Measurements from ENCODE around the gene PDSS1. TPM values are rescaled to one million over a fixed set of nuclear protein-coding genes. Genes with fewer than 3 reads are reported as not detected.

Gene PDSS1
- total and polyA plus RNA-seq, 10 donors: 2.9 to 8.4 (median 7.3) TPM

DNA sequence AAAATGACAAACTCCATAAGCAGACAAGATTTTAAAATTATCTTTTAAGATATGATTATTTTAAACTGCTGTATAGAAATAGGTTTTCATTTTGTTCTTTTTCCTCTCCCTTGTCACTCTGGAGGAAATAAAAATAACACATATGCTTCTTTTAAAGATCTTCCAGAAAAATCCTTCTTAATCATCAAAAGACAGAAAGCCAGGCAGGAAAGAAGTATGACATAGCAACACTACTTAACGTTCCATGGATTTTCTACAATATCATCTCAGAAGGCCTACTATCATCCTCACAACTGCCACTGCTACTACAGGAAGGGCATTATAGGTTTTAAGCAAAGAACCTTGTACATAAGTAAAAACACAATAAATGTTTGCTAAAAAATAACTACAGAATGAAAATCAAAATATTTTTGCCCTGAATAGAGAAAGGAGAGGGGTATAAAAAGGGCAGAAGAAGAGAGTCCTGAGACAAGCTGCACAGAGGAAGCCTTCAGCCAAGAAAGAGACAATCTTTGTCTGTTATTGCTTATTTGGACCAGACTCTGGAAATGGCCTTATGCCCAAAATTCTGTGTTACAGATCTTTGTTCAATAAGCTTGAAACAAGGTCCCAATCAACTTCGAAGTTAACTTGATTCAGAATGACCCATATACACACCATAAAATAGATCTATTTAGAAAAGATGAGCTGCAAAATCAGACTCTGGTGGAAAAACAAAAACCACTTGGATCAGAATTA lies 95.4 kb downstream of the PDSS1 start:
- Histone ChIP-seq H3K27ac (peak overlapping the region in 2 of 8 donors; percentile 16 to 26), H3K36me3 (peaks cover 0 to 13% (median 2%) of the 10 kb centered on the region in 6 donors), H3K4me3 (no peak overlapping the region), H3K27me3 (replicated peaks in 1 of 7) (no peaks in the 10 kb centered on the region), H3K9me3 (peaks cover 0 to 26% (median 14%) of the 10 kb centered on the region in 8 donors), H3K4me1 (peaks cover 0 to 82% (median 20%) of the 10 kb centered on the region in 6 donors)
- DNase-seq: no peak
- 52 to 59% (median 56%) methylated on average over 2 of the region's 2 CpGs for WGBS, 5 donors
- intact Hi-C loops (cut with DNase I; ENCODE audit: low total_unique reads): no loop called here
- TF ChIP-seq POLR2A (IDR thresholded peaks at IDR 0.05) (no peak), POLR2AphosphoS5 (IDR thresholded peaks at IDR 0.05) (no peak)
- TF ChIP-seq, protein P1, sequence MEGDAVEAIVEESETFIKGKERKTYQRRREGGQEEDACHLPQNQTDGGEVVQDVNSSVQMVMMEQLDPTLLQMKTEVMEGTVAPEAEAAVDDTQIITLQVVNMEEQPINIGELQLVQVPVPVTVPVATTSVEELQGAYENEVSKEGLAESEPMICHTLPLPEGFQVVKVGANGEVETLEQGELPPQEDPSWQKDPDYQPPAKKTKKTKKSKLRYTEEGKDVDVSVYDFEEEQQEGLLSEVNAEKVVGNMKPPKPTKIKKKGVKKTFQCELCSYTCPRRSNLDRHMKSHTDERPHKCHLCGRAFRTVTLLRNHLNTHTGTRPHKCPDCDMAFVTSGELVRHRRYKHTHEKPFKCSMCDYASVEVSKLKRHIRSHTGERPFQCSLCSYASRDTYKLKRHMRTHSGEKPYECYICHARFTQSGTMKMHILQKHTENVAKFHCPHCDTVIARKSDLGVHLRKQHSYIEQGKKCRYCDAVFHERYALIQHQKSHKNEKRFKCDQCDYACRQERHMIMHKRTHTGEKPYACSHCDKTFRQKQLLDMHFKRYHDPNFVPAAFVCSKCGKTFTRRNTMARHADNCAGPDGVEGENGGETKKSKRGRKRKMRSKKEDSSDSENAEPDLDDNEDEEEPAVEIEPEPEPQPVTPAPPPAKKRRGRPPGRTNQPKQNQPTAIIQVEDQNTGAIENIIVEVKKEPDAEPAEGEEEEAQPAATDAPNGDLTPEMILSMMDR (IDR thresholded peaks at IDR 0.05 in 8 of 11, conservative IDR thresholded peaks at IDR 0.05 in 3 of 11): no peak

Small RNA genes within 50 kb of the gene (small RNA-seq; reads per million reads assigned to genes)
- gene RF00191 (0 reads per million in 4 donors), gene RNU6-946P (0 reads per million in 4 donors)

Other genes with a start within 250 kb of the PDSS1 start
- gene ABI1, start 163.3 kb downstream of the PDSS1 start, total RNA-seq: 10 to 100 TPM; 50.6 to 74.0 (median 59.7) TPM
- 10 to 100 TPM; 33.4 to 43.1 (median 38.7) TPM for gene ABI1, start 163.3 kb downstream of the PDSS1 start, polyA plus RNA-seq

Data from spleen (tissue), 11 donors.